Common myeloid progenitor, CD34-positive (primary cell): ENCODE data around the gene FZD1.

Source experiments
- CTCF ChIA-PET: fragments of 350-600 bp; sonication (Branson Sonifier 250); formaldehyde crosslinking; loops from one replicate; lab custom pipeline; 2021; ENCODE audit warnings: antibody characterized with exemption; lab: Charles Lee
- POLR2A ChIA-PET: fragments of 350-600 bp; sonication (Branson Sonifier 250); formaldehyde crosslinking; loops from one replicate; lab custom pipeline; 2021; ENCODE audit warnings: antibody characterized with exemption; lab: Charles Lee
- DNase-seq, 3 donors: peaks; one replicate each; pipeline versions ENCODE4 v3.0.0 to v3.0.0-alpha.2; 2013
- H3K27ac ChIP-seq, 2 experiments: 1 replicate in 1 of 2; 2 replicates in 1 of 2; pipeline ENCODE4 v1.7.0; 2013; ENCODE audit warnings: inconsistent platforms in 2 of 2, low read length in 2 of 2, mild to moderate bottlenecking in 2 of 2, low read depth in 1 of 2, moderate library complexity in 1 of 2; ENCODE audit not compliant: severe bottlenecking in 2 of 2, insufficient read depth in 1 of 2, poor library complexity in 1 of 2
- H3K27me3 ChIP-seq, 5 experiments: replicated peaks in 2 of 5; 1 replicate in 3 of 5; 2 replicates in 2 of 5; pipeline versions ENCODE4 v1.6.1 to v1.7.0; 2013; ENCODE audit warnings: low read length in 4 of 5, mild to moderate bottlenecking in 2 of 5, moderate library complexity in 2 of 5, inconsistent platforms in 1 of 5; ENCODE audit not compliant: insufficient read depth in 5 of 5, control insufficient read depth in 4 of 5
- H3K36me3 ChIP-seq, 4 experiments: 1 replicate in 2 of 4; 2 replicates in 2 of 4; pipeline versions ENCODE4 v1.6.1 to v1.7.0; 2013; ENCODE audit warnings: low read length in 3 of 4, control low read depth in 1 of 4, mild to moderate bottlenecking in 1 of 4; ENCODE audit not compliant: control insufficient read depth in 4 of 4, insufficient read depth in 4 of 4
- H3K4me1 ChIP-seq, 4 experiments: 1 replicate in 3 of 4; 2 replicates in 1 of 4; pipeline versions ENCODE4 v1.6.1 to v1.7.1; 2013; ENCODE audit warnings: low read length in 3 of 4, mild to moderate bottlenecking in 3 of 4, control low read depth in 1 of 4, inconsistent platforms in 1 of 4, moderate library complexity in 1 of 4; ENCODE audit not compliant: control insufficient read depth in 4 of 4, insufficient read depth in 4 of 4; ENCODE audit errors: control extremely low read depth in 1 of 4
- H3K4me3 ChIP-seq, 7 experiments: 1 replicate in 4 of 7; 2 replicates in 3 of 7; pipeline versions ENCODE4 v1.5.1 to v1.7.0; 2013; ENCODE audit warnings: mild to moderate bottlenecking in 7 of 7, low read length in 6 of 7, moderate library complexity in 6 of 7, inconsistent platforms in 2 of 7, low read depth in 2 of 7, control low read depth in 1 of 7; ENCODE audit not compliant: insufficient read depth in 4 of 7, control insufficient read depth in 1 of 7; ENCODE audit errors: extremely low read depth in 1 of 7
- H3K9me3 ChIP-seq, 5 experiments: 1 replicate in 4 of 5; 2 replicates in 1 of 5; pipeline versions ENCODE4 v1.6.1 to v1.7.1; 2013; ENCODE audit warnings: low read length in 4 of 5, mild to moderate bottlenecking in 2 of 5, inconsistent platforms in 1 of 5, low read depth in 1 of 5, moderate library complexity in 1 of 5; ENCODE audit not compliant: control insufficient read depth in 4 of 5, insufficient read depth in 2 of 5; ENCODE audit errors: control extremely low read depth in 1 of 5
- WGBS: methylation state at CpG from one replicate; pipeline ENCODE4 v1.1.5; 2013; ENCODE audit not compliant: insufficient coverage; 5-methylcytosine and 5-hydroxymethylcytosine counted together

FZD1 gene

DNA sequence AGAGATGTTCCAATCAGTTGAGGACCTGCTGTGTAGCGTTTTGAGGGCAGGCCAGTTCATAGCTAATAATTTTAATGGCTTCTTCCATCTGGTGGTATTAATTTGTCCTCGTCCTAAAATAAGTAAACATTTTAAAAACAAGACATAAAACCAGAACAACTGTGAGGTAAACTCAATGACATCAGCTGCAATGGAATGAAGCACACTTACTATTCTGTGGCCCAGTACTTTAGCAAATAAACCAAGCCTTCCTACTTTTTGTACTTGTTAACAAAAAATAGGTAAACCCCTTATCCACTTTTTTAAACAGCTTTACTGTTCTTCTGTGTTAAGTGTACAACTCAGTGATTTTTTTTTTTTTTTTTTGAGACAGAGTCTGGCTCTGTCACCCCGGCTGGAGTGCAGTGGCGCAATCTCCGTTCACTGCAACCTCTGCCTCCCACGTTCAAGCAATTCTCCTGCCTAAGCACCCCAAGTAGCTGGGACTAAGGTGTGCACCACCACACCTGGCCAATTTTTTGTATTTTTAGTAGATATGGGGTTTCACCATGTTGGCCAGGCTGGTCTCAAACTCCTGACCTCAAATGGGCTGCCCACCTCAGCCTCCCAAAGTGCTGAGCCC, 28.9 kb upstream of the FZD1 start:
- CTCF ChIA-PET = no interaction called here
- Histone ChIP-seq H3K27ac (no peak overlapping the region), H3K9me3 (no peaks in the 10 kb centered on the region), H3K4me1 (peaks cover 0 to 3% (median 0%) of the 10 kb centered on the region in 4 experiments), H3K27me3 (peaks cover 0 to 10% (median 0%) of the 10 kb centered on the region in 5 experiments), H3K36me3 (no peaks in the 10 kb centered on the region), H3K4me3 (no peak overlapping the region)
- no peak for DNase-seq
- POLR2A ChIA-PET = no interaction called here
- no CpG with 5 or more reads among the region's 6 CpGs for WGBS

DNA sequence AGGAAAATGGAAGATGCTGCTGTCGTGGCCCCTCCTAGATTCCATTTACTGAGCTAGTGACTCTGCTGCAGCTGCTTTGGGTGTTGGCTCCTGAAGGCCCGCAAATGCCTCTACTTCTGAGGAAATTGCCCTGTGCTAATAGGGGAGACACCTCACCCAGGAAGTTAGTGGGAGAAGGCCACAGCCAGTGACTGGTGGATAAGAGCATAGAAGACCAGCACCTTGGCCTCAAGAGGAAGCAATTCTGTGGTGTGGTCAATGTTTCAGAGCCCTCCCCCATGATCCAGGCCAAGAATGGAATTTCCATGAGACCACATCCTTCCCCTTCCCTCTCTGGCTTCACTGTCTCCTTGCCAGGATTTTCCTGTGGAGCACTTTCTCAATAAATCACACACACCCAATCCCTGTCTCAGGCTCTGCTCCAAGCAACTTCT, 25.0 kb upstream of the FZD1 start:
- peaks cover 0 to 2% (median 0%) of the 10 kb centered on the region in 5 experiments for H3K27me3 ChIP-seq
- DNase-seq = no peak
- H3K36me3 ChIP-seq = no peaks in the 10 kb centered on the region
- CTCF ChIA-PET = interaction anchor here (0.6 kb wide), 1 partner anchor 28 kb away, joined by 3 read pairs; no protein-coding TSS in a partner anchor
- H3K27ac ChIP-seq = no peak overlapping the region
- POLR2A ChIA-PET = no interaction called here
- peaks cover 0 to 3% (median 0%) of the 10 kb centered on the region in 4 experiments for H3K4me1 ChIP-seq
- H3K4me3 ChIP-seq = no peak overlapping the region
- H3K9me3 ChIP-seq = no peaks in the 10 kb centered on the region
- 76% methylated on average over 2 of the region's 2 CpGs for WGBS

DNA sequence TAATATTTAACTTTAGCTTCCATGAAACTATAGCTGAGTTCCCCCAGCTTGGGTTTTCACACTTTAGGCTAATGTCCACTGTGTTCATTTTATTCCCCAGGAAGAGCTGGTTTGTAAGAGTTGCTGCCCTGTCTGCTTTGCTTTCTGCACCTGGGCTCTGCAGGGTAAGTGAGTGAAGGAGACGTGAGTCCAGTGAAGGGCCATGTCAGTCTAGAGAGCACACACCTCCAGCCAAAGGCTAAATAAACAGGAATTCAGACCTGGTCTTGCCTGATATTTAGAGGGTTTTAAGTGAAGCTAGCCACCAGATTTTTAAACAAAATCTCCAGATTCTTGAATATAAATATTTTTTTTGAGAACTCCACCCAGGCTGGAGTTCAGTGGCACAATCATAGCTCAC, 24.5 kb upstream of the FZD1 start:
- WGBS = no CpG with 5 or more reads among the region's 1 CpG
- no peaks in the 10 kb centered on the region for H3K9me3 ChIP-seq
- H3K27ac ChIP-seq = no peak overlapping the region
- ChIA-PET CTCF (interaction anchor here (0.6 to 0.7 kb wide), 2 partner anchors 28 to 168 kb away, joined by 3 read pairs; no protein-coding TSS in a partner anchor), POLR2A (no interaction called here)
- H3K36me3 ChIP-seq = no peaks in the 10 kb centered on the region
- H3K4me3 ChIP-seq = no peak overlapping the region
- no peak for DNase-seq
- H3K27me3 ChIP-seq = peaks cover 0 to 2% (median 0%) of the 10 kb centered on the region in 5 experiments
- peaks cover 0 to 3% (median 0%) of the 10 kb centered on the region in 4 experiments for H3K4me1 ChIP-seq

DNA sequence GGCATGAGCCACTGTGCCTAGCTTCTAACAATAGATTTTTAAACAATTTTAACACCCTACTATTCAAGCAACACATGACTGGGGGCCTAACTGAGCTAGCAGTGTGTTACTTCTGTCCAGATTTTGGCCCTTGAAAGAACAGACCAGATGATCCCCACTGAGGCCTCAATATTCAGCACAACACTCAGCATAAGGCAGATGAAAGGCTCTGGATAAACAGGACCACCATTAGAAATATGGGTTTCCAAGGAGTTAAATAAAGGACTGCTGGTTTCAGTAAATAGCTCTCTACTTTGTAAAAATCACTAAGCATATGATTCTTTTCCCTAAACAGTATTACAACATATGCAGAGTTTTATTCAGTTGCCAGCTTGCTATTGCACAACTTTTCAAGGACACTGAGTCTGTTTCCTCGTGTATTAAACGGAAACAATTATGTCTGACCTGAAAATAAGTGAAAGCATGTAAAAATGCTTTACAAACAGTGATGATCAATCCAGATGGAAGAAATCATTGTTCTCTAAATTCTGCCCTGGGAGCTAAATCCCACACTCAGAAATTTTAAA, 23.8 kb upstream of the FZD1 start:
- H3K27me3 ChIP-seq = peaks cover 0 to 2% (median 0%) of the 10 kb centered on the region in 5 experiments
- WGBS = 73% methylated on average over 2 of the region's 2 CpGs
- no peak for DNase-seq
- ChIA-PET POLR2A (no interaction called here), CTCF (no interaction called here)
- H3K9me3 ChIP-seq = no peaks in the 10 kb centered on the region
- no peak overlapping the region for H3K27ac ChIP-seq
- H3K4me3 ChIP-seq = no peak overlapping the region
- H3K36me3 ChIP-seq = no peaks in the 10 kb centered on the region
- peaks cover 0 to 3% (median 0%) of the 10 kb centered on the region in 4 experiments for H3K4me1 ChIP-seq

DNA sequence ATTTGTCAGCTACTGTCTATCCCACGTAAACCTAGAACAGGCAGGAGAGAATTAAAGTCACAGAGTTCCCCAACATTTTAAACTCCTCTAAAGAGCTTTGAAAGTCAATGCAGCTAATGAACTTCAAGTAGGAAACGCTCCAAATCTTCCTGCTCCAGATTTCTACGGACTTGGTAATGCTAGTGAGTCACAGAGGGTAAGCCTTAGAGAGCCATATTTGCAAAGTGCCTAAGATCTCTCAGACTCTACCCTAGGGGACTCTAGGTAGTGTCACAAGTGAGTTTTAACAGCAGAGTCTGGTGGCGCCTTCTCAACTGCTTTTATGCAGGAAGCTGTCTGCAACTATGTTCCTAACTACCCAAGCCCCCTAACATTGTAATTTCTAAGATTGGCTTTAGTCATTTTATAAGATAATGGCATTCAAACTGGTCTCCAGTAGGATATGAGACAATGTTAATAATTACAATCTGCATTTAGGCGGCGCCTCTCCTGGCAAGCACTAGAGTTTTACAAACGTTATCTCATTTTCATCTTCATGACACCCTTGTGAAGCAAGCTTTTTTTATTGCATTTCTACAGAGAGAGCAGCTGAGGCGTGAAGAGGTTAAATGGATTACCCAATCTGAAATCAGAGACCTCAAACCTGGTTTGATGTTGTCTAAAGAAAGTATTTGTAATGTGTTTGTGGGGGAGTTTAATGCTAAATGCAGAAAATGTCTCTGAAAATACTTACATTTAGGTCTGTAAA, 22.0 kb upstream of the FZD1 start:
- H3K9me3 ChIP-seq = no peaks in the 10 kb centered on the region
- CTCF ChIA-PET = interaction anchor here (1.5 kb wide), 1 partner anchor 11 kb away, joined by 4 read pairs; no protein-coding TSS in a partner anchor
- H3K4me1 ChIP-seq = peaks cover 0 to 3% (median 0%) of the 10 kb centered on the region in 4 experiments
- 93% methylated on average over 4 of the region's 8 CpGs for WGBS
- H3K27me3 ChIP-seq = peaks cover 0 to 2% (median 0%) of the 10 kb centered on the region in 5 experiments
- no peaks in the 10 kb centered on the region for H3K36me3 ChIP-seq
- H3K4me3 ChIP-seq = no peak overlapping the region
- DNase-seq = no peak
- POLR2A ChIA-PET = no interaction called here
- H3K27ac ChIP-seq = no peak overlapping the region

DNA sequence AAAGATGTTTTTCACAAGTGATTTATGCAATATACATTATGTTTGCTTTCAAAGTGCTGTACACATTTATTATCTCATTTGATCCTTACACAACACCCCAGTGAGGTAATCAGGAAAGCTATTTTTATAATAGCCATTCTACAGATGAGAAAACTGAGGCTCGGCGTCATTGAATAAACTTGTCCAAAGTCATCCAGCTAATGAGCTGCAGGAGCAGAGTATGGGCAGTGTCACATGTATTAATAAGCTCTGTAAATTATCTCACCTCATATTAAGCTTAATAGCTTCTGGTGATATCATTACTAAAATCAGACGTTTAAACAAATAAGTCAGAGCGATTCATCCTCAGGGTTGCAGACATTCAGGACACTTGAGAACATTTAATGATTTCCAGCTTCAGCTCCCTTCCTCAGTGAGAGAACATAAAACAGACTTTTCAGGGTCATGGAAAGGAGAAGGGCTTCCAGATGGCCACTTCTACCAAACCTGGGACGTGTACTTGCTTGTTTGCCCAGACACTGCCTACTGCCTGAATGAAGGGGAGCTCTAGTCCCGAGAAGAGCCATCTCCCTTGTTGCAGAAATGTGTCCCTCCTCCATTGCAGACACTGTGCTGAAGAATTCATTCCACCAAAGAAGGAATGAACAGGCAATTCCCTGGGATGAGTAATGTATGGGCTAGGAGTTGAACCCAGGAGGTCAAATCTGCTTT, 20.5 kb upstream of the FZD1 start:
- 93% methylated on average over 4 of the region's 6 CpGs for WGBS
- no peak overlapping the region for H3K4me3 ChIP-seq
- POLR2A ChIA-PET = no interaction called here
- H3K36me3 ChIP-seq = no peaks in the 10 kb centered on the region
- CTCF ChIA-PET = no interaction called here
- peaks cover 0 to 3% (median 0%) of the 10 kb centered on the region in 4 experiments for H3K4me1 ChIP-seq
- no peak overlapping the region for H3K27ac ChIP-seq
- no peak for DNase-seq
- H3K9me3 ChIP-seq = no peaks in the 10 kb centered on the region
- H3K27me3 ChIP-seq = peaks cover 0 to 2% (median 0%) of the 10 kb centered on the region in 5 experiments
